IMR-90 (cell line): Measurements from ENCODE around the gene RPP40. TPM values are rescaled to one million over a fixed set of nuclear protein-coding genes. Genes with fewer than 3 reads are reported as not detected.

Source experiments
- ATAC-seq: fragments of 200-7000 bp; cut with Tn5 transposase; 2 replicates; pipeline ENCODE4 v1.9.1; 2020; ENCODE audit warnings: low read depth, mild to moderate bottlenecking, moderate library complexity
- BruUV-seq: library from RNA; stranded (reverse); fragments of 400-500 nt; replicated peaks from 2 replicates; lab custom pipeline; 2021; lab: Mats Ljungman, UMichigan
- CTCF ChIA-PET: fragments of 300-600 bp; formaldehyde crosslinking; extraction: SDS; loops from one replicate; lab custom pipeline; 2021; ENCODE audit warnings: antibody characterized with exemption; lab: Yijun Ruan, JAX
- POLR2A ChIA-PET: fragments of 300-600 bp; sonication (Branson Sonifier 250); formaldehyde crosslinking; loops from one replicate; lab custom pipeline; 2022; ENCODE audit warnings: antibody characterized with exemption; ENCODE audit not compliant: unreplicated experiment; lab: Charles Lee
- DNase-seq: peaks from one replicate; pipeline ENCODE4 v3.0.0; 2013
- H2AFZ ChIP-seq: replicated peaks from 2 replicates; pipeline ENCODE3; 2013; ENCODE audit warnings: low read length, mild to moderate bottlenecking; ENCODE audit not compliant: poor library complexity
- H2AK5ac ChIP-seq: 2 replicates; pipeline ENCODE4 v1.6.1; 2013; ENCODE audit warnings: low read depth, low read length, inconsistent platforms
- H2AK9ac ChIP-seq: replicated peaks from 2 replicates; pipeline ENCODE3; 2013; ENCODE audit warnings: mild to moderate bottlenecking, low read depth, low read length, moderate library complexity; ENCODE audit not compliant: poor library complexity
- H2BK120ac ChIP-seq: 2 replicates; pipeline ENCODE4 v1.6.1; 2013; ENCODE audit warnings: low read depth, low read length, inconsistent platforms
- H2BK15ac ChIP-seq: 3 replicates; pipeline ENCODE4 v1.6.1; 2013; ENCODE audit warnings: low read depth, low read length, inconsistent platforms
- H2BK20ac ChIP-seq: 2 replicates; pipeline ENCODE4 v1.6.1; 2013; ENCODE audit warnings: low read depth, mild to moderate bottlenecking, inconsistent platforms, low read length, moderate library complexity
- H2BK5ac ChIP-seq: 2 replicates; pipeline ENCODE4 v1.6.1; 2013; ENCODE audit warnings: mild to moderate bottlenecking, low read depth, low read length, inconsistent platforms; ENCODE audit not compliant: poor library complexity, severe bottlenecking
- H3K14ac ChIP-seq: replicated peaks from 2 replicates; pipeline ENCODE4 v1.6.1; 2013; ENCODE audit warnings: low read depth, low read length, inconsistent platforms
- H3K18ac ChIP-seq: 2 replicates; pipeline ENCODE4 v1.6.1; 2013; ENCODE audit warnings: low read depth, low read length, control low read depth
- H3K23ac ChIP-seq: 2 replicates; pipeline ENCODE4 v1.6.1; 2013; ENCODE audit warnings: low read depth, low read length, inconsistent platforms
- H3K27ac ChIP-seq: 2 replicates; pipeline ENCODE4 v1.5.1; 2013; ENCODE audit warnings: mild to moderate bottlenecking, control low read depth, low read length; ENCODE audit not compliant: insufficient read depth
- H3K27me3 ChIP-seq: 2 replicates; pipeline ENCODE4 v1.6.1; 2013; ENCODE audit warnings: low read length; ENCODE audit not compliant: control insufficient read depth, insufficient read depth
- H3K36me3 ChIP-seq: 2 replicates; pipeline ENCODE4 v1.6.1; 2013; ENCODE audit warnings: low read length, mixed read lengths; ENCODE audit not compliant: control insufficient read depth, insufficient read depth
- H3K4ac ChIP-seq: 2 replicates; pipeline ENCODE4 v1.6.1; 2013; ENCODE audit warnings: low read depth, low read length, inconsistent platforms
- H3K4me1 ChIP-seq: 2 replicates; pipeline ENCODE4 v1.6.1; 2013; ENCODE audit warnings: low read length, mixed read lengths; ENCODE audit not compliant: control insufficient read depth, insufficient read depth
- H3K4me2 ChIP-seq: 2 replicates; pipeline ENCODE4 v1.6.1; 2013; ENCODE audit warnings: low read depth, mild to moderate bottlenecking, control low read depth, low read length, moderate library complexity
- H3K4me3 ChIP-seq: 2 replicates; pipeline ENCODE4 v1.5.1; 2013; ENCODE audit warnings: low read depth, mild to moderate bottlenecking, control low read depth, low read length, moderate library complexity; ENCODE audit not compliant: insufficient read depth
- H3K56ac ChIP-seq: 2 replicates; pipeline ENCODE4 v1.6.1; 2013; ENCODE audit warnings: low read length, inconsistent platforms; ENCODE audit not compliant: insufficient read depth; ENCODE audit errors: extremely low read depth
- H3K79me1 ChIP-seq, 2 experiments: 2 replicates each; pipeline ENCODE4 v1.6.1; 2013; ENCODE audit warnings: low read length in 2 of 2, inconsistent platforms in 1 of 2, low read depth in 1 of 2
- H3K9ac ChIP-seq: 2 replicates; pipeline ENCODE4 v1.6.1; 2013; ENCODE audit warnings: low read depth, low read length, control low read depth
- H3K9me1 ChIP-seq: 2 replicates; pipeline ENCODE4 v1.6.1; 2013; ENCODE audit warnings: low read length, inconsistent platforms; ENCODE audit not compliant: insufficient read depth
- H3K9me3 ChIP-seq: 2 replicates; pipeline ENCODE4 v1.6.1; 2013; ENCODE audit warnings: low read length; ENCODE audit not compliant: control insufficient read depth, insufficient read depth
- H4K20me1 ChIP-seq: 2 replicates; pipeline ENCODE4 v1.6.1; 2013; ENCODE audit warnings: low read length, inconsistent platforms; ENCODE audit not compliant: insufficient read depth
- H4K5ac ChIP-seq: 2 replicates; pipeline ENCODE4 v1.6.1; 2013; ENCODE audit warnings: mild to moderate bottlenecking, low read depth, low read length, control low read depth
- H4K8ac ChIP-seq, 2 experiments: 2 replicates each; pipeline ENCODE4 v1.6.1; 2013; ENCODE audit warnings: low read depth in 2 of 2, low read length in 2 of 2, control low read depth in 1 of 2, inconsistent platforms in 1 of 2
- H4K91ac ChIP-seq: 2 replicates; pipeline ENCODE4 v1.6.1; 2013; ENCODE audit warnings: low read depth, low read length, inconsistent platforms; ENCODE audit not compliant: insufficient read depth
- BHLHE40 ChIP-seq: fragments of 150-350 bp; IDR thresholded peaks from 2 replicates; pipeline ENCODE4 v1.6.1; 2016; ENCODE audit warnings: mild to moderate bottlenecking, low read depth, low read length
- CEBPB ChIP-seq: IDR thresholded peaks from 2 replicates; pipeline ENCODE4 v1.6.1; 2012; ENCODE audit warnings: low read depth, low read length, improper control_type of control experiment
- CHD1 ChIP-seq: IDR thresholded peaks from 2 replicates; pipeline ENCODE4 v1.6.1; 2012; ENCODE audit warnings: low read depth, low read length, improper control_type of control experiment
- ELK1 ChIP-seq: fragments of 150-350 bp; IDR thresholded peaks from 2 replicates; pipeline ENCODE4 v1.6.1; 2016; ENCODE audit warnings: low read depth, mild to moderate bottlenecking, low read length, moderate library complexity, borderline replicate concordance
- FOS ChIP-seq: fragments of 150-350 bp; IDR thresholded peaks from 2 replicates; pipeline ENCODE4 v1.6.1; 2016; ENCODE audit warnings: low read depth, low read length
- MAZ ChIP-seq: IDR thresholded peaks from 2 replicates; pipeline ENCODE4 v1.6.1; 2012; ENCODE audit warnings: low read depth, mild to moderate bottlenecking, low read length, improper control_type of control experiment, moderate library complexity, borderline replicate concordance
- MXI1 ChIP-seq: IDR thresholded peaks from 2 replicates; pipeline ENCODE4 v1.6.1; 2012; ENCODE audit warnings: low read depth, mild to moderate bottlenecking, low read length, moderate library complexity, borderline replicate concordance
- NFE2L2 ChIP-seq: fragments of 150-350 bp; IDR thresholded peaks from 2 replicates; pipeline ENCODE4 v1.6.1; 2016; ENCODE audit warnings: low read depth, mild to moderate bottlenecking, low read length
- POLR2A ChIP-seq: IDR thresholded peaks from 2 replicates; pipeline ENCODE4 v1.6.1; 2012; ENCODE audit warnings: mild to moderate bottlenecking, low read depth, low read length
- RAD21 ChIP-seq: IDR thresholded peaks from 2 replicates; pipeline ENCODE4 v1.6.1; 2012; ENCODE audit warnings: low read length, improper control_type of control experiment
- RCOR1 ChIP-seq: IDR thresholded peaks from 2 replicates; pipeline ENCODE4 v1.6.1; 2012; ENCODE audit warnings: mild to moderate bottlenecking, low read length, improper control_type of control experiment; ENCODE audit not compliant: insufficient replicate concordance
- RFX5 ChIP-seq: IDR thresholded peaks from 2 replicates; pipeline ENCODE4 v1.8.0; 2012; ENCODE audit warnings: low read depth, mild to moderate bottlenecking, low read length, moderate library complexity
- SMC3 ChIP-seq: fragments of 150-350 bp; IDR thresholded peaks from 2 replicates; pipeline ENCODE4 v1.6.1; 2016; ENCODE audit warnings: low read depth, mild to moderate bottlenecking, antibody characterized with exemption, low read length, moderate library complexity
- USF2 ChIP-seq: fragments of 150-350 bp; IDR thresholded peaks from 2 replicates; pipeline ENCODE4 v1.6.1; 2017; ENCODE audit warnings: mild to moderate bottlenecking, antibody characterized with exemption, low read length, low read depth
- WGBS, 2 experiments: methylation state at CpG; one replicate each; pipeline versions ENCODE4 v1.1.5 to v1.1.7; 2013; ENCODE audit warnings: missing lambda C conversion rate in 2 of 2; ENCODE audit not compliant: insufficient read length in 1 of 2; ENCODE audit errors: extremely low coverage in 2 of 2; 5-methylcytosine and 5-hydroxymethylcytosine counted together
- dilution Hi-C: fragments of 300-500 bp; cut with HindIII; formaldehyde crosslinking; loops from one replicate; pipeline ENCODE4 v1.14.3; 2018; ENCODE audit warnings: low sequenced_read_pairs; ENCODE audit not compliant: unreplicated experiment
- in situ Hi-C: fragments of 300-500 bp; cut with MboI; formaldehyde crosslinking; loops from 3 replicates; pipeline ENCODE4 v1.14.3; 2019; ENCODE audit warnings: low sequenced_read_pairs, inconsistent platforms, mixed read lengths
- intact Hi-C: fragments of 100-400 bp; cut with micrococcal nuclease; formaldehyde crosslinking; loops from 2 replicates; pipeline ENCODE4 v1.10.0; 2022
- polyA plus RNA-seq, 3 experiments: library from polyadenylated mRNA; depleted of rRNA; stranded (reverse); fragments of >200 nt; gene quantifications; 2 replicates each; pipeline ENCODE4 v1.2.3, GENCODE V29; 2012; ENCODE audit warnings: low replicate concordance in 1 of 3
- total RNA-seq: library from RNA; depleted of rRNA; stranded (reverse); fragments of >200 nt; gene quantifications from 2 replicates; pipeline ENCODE4 v1.2.3, GENCODE V29; 2012
- TF ChIP-seq, protein P1 (sequence below): conservative IDR thresholded peaks from 2 replicates; pipeline ENCODE4 v1.5.1; 2012; ENCODE audit warnings: mild to moderate bottlenecking, low read depth, low read length, improper control_type of control experiment

RPP40 gene
- total and polyA plus RNA-seq, 2 of the 4 experiments (the other 2 are of a cell fraction), result 8.1 to 22.2 TPM

DNA sequence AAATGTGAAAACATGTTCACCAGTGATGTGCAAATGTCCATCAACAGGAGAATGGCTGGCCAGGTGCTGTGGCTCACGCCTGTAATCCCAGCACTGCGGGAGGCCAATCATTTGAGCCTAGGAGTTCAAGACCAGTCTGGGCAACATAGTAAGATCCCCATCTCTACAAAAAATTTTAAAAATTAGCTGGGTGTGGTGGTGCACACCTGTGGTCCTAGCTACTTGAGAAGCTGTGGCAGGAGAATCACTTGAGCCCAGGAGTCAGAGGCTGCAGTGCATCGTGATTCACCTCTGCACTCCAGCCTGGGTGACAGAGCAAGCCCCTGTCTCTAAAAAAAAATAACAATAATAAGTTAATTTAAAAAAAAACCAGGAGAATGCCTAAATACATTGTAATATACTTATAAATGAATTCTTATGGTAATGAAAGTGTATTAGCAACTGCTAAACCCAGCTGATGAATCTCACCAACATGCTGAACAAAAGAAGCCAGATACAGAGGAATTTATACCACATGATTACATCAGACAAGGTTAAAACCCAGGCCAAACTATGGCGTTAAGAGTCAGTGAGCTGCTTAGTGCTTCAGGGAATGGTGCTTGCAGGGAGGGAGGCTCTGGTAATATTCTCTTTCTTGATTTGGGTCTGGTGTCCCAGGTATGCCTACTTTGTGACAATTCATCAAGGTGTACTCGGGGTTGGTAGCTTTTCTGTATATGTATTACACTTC lies 36.4 kb downstream of the RPP40 start:
- H3K9ac ChIP-seq, result no peak overlapping the region
- no peak overlapping the region for H2BK120ac ChIP-seq
- H3K9me3 ChIP-seq, result no peaks in the 10 kb centered on the region
- no peak overlapping the region for H2AK9ac ChIP-seq
- CTCF ChIA-PET, result no interaction called here
- ATAC-seq, result no peak
- H4K20me1 ChIP-seq, result no peaks in the 10 kb centered on the region
- peaks cover 8% of the 10 kb centered on the region; the same call in 1 of the 2 replicates for H3K4me1 ChIP-seq
- BruUV-seq, result no TSS peak
- no peaks in the 10 kb centered on the region for H3K27me3 ChIP-seq
- H3K18ac ChIP-seq, result no peak overlapping the region
- no peak overlapping the region for H3K4ac ChIP-seq
- intact Hi-C loops, result no loop called here
- in situ Hi-C loops, result no loop called here
- H3K4me3 ChIP-seq, result no peak overlapping the region
- no peak overlapping the region for H4K5ac ChIP-seq
- no peak for DNase-seq
- TF ChIP-seq NFE2L2 (no peak), FOS (no peak), CHD1 (no peak), SMC3 (no peak), RFX5 (no peak), RAD21 (no peak), USF2 (no peak), CEBPB (no peak), ELK1 (no peak), RCOR1 (no peak), POLR2A (no peak), MXI1 (no peak), BHLHE40 (no peak), MAZ (no peak)
- TF ChIP-seq, protein P1, sequence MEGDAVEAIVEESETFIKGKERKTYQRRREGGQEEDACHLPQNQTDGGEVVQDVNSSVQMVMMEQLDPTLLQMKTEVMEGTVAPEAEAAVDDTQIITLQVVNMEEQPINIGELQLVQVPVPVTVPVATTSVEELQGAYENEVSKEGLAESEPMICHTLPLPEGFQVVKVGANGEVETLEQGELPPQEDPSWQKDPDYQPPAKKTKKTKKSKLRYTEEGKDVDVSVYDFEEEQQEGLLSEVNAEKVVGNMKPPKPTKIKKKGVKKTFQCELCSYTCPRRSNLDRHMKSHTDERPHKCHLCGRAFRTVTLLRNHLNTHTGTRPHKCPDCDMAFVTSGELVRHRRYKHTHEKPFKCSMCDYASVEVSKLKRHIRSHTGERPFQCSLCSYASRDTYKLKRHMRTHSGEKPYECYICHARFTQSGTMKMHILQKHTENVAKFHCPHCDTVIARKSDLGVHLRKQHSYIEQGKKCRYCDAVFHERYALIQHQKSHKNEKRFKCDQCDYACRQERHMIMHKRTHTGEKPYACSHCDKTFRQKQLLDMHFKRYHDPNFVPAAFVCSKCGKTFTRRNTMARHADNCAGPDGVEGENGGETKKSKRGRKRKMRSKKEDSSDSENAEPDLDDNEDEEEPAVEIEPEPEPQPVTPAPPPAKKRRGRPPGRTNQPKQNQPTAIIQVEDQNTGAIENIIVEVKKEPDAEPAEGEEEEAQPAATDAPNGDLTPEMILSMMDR, result no peak
- H3K9me1 ChIP-seq, result peaks cover 15% of the 10 kb centered on the region; the same call in 1 of the 2 replicates
- H3K36me3 ChIP-seq, result no peaks in the 10 kb centered on the region
- no peak overlapping the region for H4K91ac ChIP-seq
- H2AFZ ChIP-seq, result no peak overlapping the region
- no peak overlapping the region for H3K4me2 ChIP-seq
- POLR2A ChIA-PET, result no interaction called here
- H2BK20ac ChIP-seq, result no peak overlapping the region
- no peak overlapping the region for H4K8ac ChIP-seq
- no peaks in the 10 kb centered on the region for H3K79me1 ChIP-seq
- H3K14ac ChIP-seq, result no peak overlapping the region
- no peak overlapping the region for H2BK5ac ChIP-seq
- H3K27ac ChIP-seq, result no peak overlapping the region
- dilution Hi-C loops, result no loop called here
- WGBS, 2 experiments, result no CpG with 5 or more reads among the region's 5 CpGs
- H3K56ac ChIP-seq, result no peak overlapping the region
- no peak overlapping the region for H3K23ac ChIP-seq
- H2AK5ac ChIP-seq, result no peak overlapping the region
- no peak overlapping the region for H2BK15ac ChIP-seq
